ENCODE results near the gene SMARCC1.

- no peak for TF ChIP-seq ZNF362 (tag by site-specific recombination; IDR thresholded peaks at IDR 0.05)
- no peak for TF ChIP-seq CTCF (tag by site-specific recombination; IDR thresholded peaks at IDR 0.05)
- no peak for TF ChIP-seq SP3 (tag by site-specific recombination; IDR thresholded peaks at IDR 0.05)
- no peak for TF ChIP-seq RBAK (tag by site-specific recombination; IDR thresholded peaks at IDR 0.05)
- TF ChIP-seq EGR2 (tag by site-specific recombination; IDR thresholded peaks at IDR 0.05; ENCODE audit: low read depth) = no peak
Measured at GRCh38 chr3:47678446-47679338, 103.0 kb downstream of the SMARCC1 start.
